GM23338 (cell line): ENCODE results near the gene OBSL1. TPM values are rescaled to one million over a fixed set of nuclear protein-coding genes. Genes with fewer than 3 reads are reported as not detected.

Experiments
- ATAC-seq: fragments of 200-7000 bp; cut with Tn5 transposase; 3 replicates; pipeline ENCODE4 v1.9.1; 2020
- DNase-seq: peaks from one replicate; pipeline ENCODE4 v3.0.0-alpha.2; 2015; ENCODE audit warnings: low spot score
- H2AFZ ChIP-seq: fragments of 200-600 bp; sonication (generic); 2 replicates; pipeline ENCODE4 v1.8.0; 2016; ENCODE audit warnings: antibody characterized with exemption, mild to moderate bottlenecking, moderate library complexity
- H3F3A ChIP-seq: fragments of 200-600 bp; sonication (generic); replicated peaks from 2 replicates; pipeline ENCODE4 v1.8.0; 2017; ENCODE audit warnings: antibody characterized with exemption, mixed run types, low read depth
- H3K27ac ChIP-seq: fragments of 200-600 bp; sonication (generic); 2 replicates; pipeline ENCODE4 v1.6.1; 2016; ENCODE audit warnings: low read depth
- H3K27me3 ChIP-seq: fragments of 200-600 bp; sonication (generic); 2 replicates; pipeline ENCODE4 v1.8.0; 2016; ENCODE audit warnings: mild to moderate bottlenecking, mixed run types, moderate library complexity; ENCODE audit not compliant: insufficient read depth
- H3K36me3 ChIP-seq: fragments of 200-600 bp; sonication (generic); 2 replicates; pipeline ENCODE4 v1.8.0; 2016; ENCODE audit warnings: mild to moderate bottlenecking; ENCODE audit not compliant: insufficient read depth
- H3K4me1 ChIP-seq: fragments of 200-600 bp; sonication (generic); 2 replicates; pipeline ENCODE4 v1.8.0; 2016; ENCODE audit warnings: mild to moderate bottlenecking, moderate library complexity; ENCODE audit not compliant: insufficient read depth
- H3K4me2 ChIP-seq: fragments of 200-600 bp; sonication (generic); 2 replicates; pipeline ENCODE4 v1.7.1; 2017; ENCODE audit warnings: mixed run types
- H3K4me3 ChIP-seq: fragments of 200-600 bp; sonication (generic); 2 replicates; pipeline ENCODE4 v1.6.1; 2016; ENCODE audit warnings: mixed run types
- H3K79me2 ChIP-seq: fragments of 200-600 bp; sonication (generic); replicated peaks from 2 replicates; pipeline ENCODE4 v1.8.0; 2017; ENCODE audit warnings: mild to moderate bottlenecking; ENCODE audit not compliant: insufficient read depth
- H3K9me2 ChIP-seq: fragments of 200-600 bp; sonication (generic); 2 replicates; pipeline ENCODE4 v1.8.0; 2017; ENCODE audit not compliant: insufficient read depth
- H4K20me1 ChIP-seq: fragments of 200-600 bp; sonication (generic); replicated peaks from 2 replicates; pipeline ENCODE4 v1.8.0; 2017; ENCODE audit warnings: mild to moderate bottlenecking; ENCODE audit not compliant: insufficient read depth
- H3K27ac Mint-ChIP-seq: 2 replicates; pipeline ENCODE4 v1.8.0; 2020; ENCODE audit warnings: inconsistent platforms, mild to moderate bottlenecking, moderate library complexity, mixed read lengths
- H3K27me3 Mint-ChIP-seq: 3 replicates; pipeline ENCODE4 v1.8.0; 2022; ENCODE audit warnings: low read depth, mild to moderate bottlenecking, moderate library complexity, mixed read lengths, inconsistent platforms; ENCODE audit not compliant: insufficient read depth, poor library complexity
- H3K36me3 Mint-ChIP-seq: 3 replicates; pipeline ENCODE4 v1.8.0; 2021; ENCODE audit warnings: low read depth, mild to moderate bottlenecking, inconsistent platforms, moderate library complexity, mixed read lengths
- H3K4me1 Mint-ChIP-seq: 3 replicates; pipeline ENCODE4 v1.8.0; 2020; ENCODE audit warnings: mild to moderate bottlenecking, inconsistent platforms, mixed read lengths
- H3K4me3 Mint-ChIP-seq: 3 replicates; pipeline ENCODE4 v1.8.0; 2021; ENCODE audit warnings: moderate library complexity, mild to moderate bottlenecking, inconsistent platforms, mixed read lengths
- H3K9me3 Mint-ChIP-seq: 3 replicates; pipeline ENCODE4 v1.8.0; 2020; ENCODE audit warnings: moderate library complexity, mild to moderate bottlenecking, inconsistent platforms, mixed read lengths
- CREB1 ChIP-seq: fragments of 250-450 bp; sonication (Bioruptor Pico); IDR thresholded peaks from 2 replicates; pipeline ENCODE4 v1.5.0; 2020; ENCODE audit warnings: low read depth, mild to moderate bottlenecking, moderate library complexity
- EZH2 ChIP-seq: fragments of 200-600 bp; sonication (generic); IDR thresholded peaks from one replicate; pipeline ENCODE4 v1.8.0; 2017; ENCODE audit warnings: antibody characterized with exemption, mild to moderate bottlenecking, low read depth; ENCODE audit not compliant: unreplicated experiment
- EZH2phosphoT487 ChIP-seq: fragments of 200-600 bp; sonication (generic); IDR thresholded peaks from one replicate; pipeline ENCODE4 v1.8.1; 2018; ENCODE audit warnings: antibody characterized with exemption; ENCODE audit not compliant: unreplicated experiment
- JUNB ChIP-seq: IDR thresholded peaks from one replicate; pipeline ENCODE4 v1.6.1; 2016; ENCODE audit warnings: antibody characterized with exemption; ENCODE audit not compliant: unreplicated experiment
- NANOG ChIP-seq: IDR thresholded peaks from 2 replicates; pipeline ENCODE4 v1.6.1; 2016; ENCODE audit warnings: antibody characterized with exemption, borderline replicate concordance
- REST ChIP-seq: IDR thresholded peaks from one replicate; pipeline ENCODE4 v1.6.1; 2018; ENCODE audit warnings: antibody characterized with exemption; ENCODE audit not compliant: unreplicated experiment
- STAT1 ChIP-seq: IDR thresholded peaks from one replicate; pipeline ENCODE4 v1.6.1; 2016; ENCODE audit warnings: antibody characterized with exemption; ENCODE audit not compliant: unreplicated experiment
- ZNF114 ChIP-seq: fragments of 250-450 bp; sonication (Bioruptor Pico); IDR thresholded peaks from 2 replicates; pipeline ENCODE4 v1.5.0; 2020; ENCODE audit warnings: mild to moderate bottlenecking, moderate library complexity
- ZNF462 ChIP-seq: fragments of 250-450 bp; sonication (Bioruptor Pico); IDR thresholded peaks from 2 replicates; pipeline ENCODE4 v1.5.0; 2020; ENCODE audit warnings: mild to moderate bottlenecking, moderate library complexity
- polyA plus RNA-seq: library from polyadenylated mRNA; unstranded; fragments of >200 nt; fragmentation: Nextera tagmentation; extraction: Ambion mirVana; gene quantifications from 2 replicates; pipeline ENCODE4 v1.2.1, GENCODE V29; 2016
- total RNA-seq: library from RNA; depleted of rRNA; stranded (reverse); fragments of >200 nt; shearing (Covaris generic); gene quantifications from 2 replicates; pipeline ENCODE4 v1.2.3, GENCODE V29; 2014
- TF ChIP-seq, protein P1 (sequence below), 2 experiments: fragments of 200-600 bp in 1 of 2; sonication (generic) in 1 of 2; conservative IDR thresholded peaks; 2 replicates each; pipeline versions ENCODE4 v1.5.1 to v1.6.1; 2016 to 2017; ENCODE audit warnings: antibody characterized with exemption in 2 of 2, low read depth in 2 of 2, mild to moderate bottlenecking in 2 of 2, moderate library complexity in 1 of 2

Gene OBSL1
- total and polyA plus RNA-seq, 2 experiments from 2014 or later: 94.9 to 207 TPM

DNA sequence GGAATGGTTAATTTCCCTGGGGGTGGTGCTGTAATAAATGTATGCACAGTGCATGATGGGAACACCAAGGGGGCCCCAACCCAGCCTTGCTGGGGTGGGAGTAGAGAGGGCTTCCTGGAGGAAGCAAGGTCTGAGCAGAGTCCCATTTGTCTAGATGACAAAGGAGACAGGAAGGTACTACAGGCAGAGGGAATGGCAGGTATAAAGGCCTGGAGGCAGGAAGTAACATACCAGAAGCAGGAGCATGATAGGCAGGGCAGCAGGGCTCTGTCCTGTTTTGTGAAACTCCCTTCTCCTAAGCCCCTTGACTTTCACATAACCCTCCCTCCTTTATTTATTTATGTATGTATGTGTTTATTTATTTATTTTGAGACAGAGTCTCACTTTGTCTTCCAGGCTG lies 68.7 kb downstream of the OBSL1 start:
- H3K4me3 ChIP-seq: no peak overlapping the region
- H3K27ac ChIP-seq: no peak overlapping the region
- Mint-ChIP-seq H3K36me3 (peaks cover 10% of the 10 kb centered on the region), H3K9me3 (no peaks in the 10 kb centered on the region), H3K4me3 (no peak overlapping the region; the same call in 2 of the 3 replicates), H3K27ac (peak overlapping the region; percentile 25; the same call in 1 of the 2 replicates), H3K27me3 (peaks cover 16% of the 10 kb centered on the region), H3K4me1 (peaks cover 67% of the 10 kb centered on the region)
- no peak for DNase-seq
- H3K4me2 ChIP-seq: no peak overlapping the region
- no peaks in the 10 kb centered on the region for H3K79me2 ChIP-seq
- TF ChIP-seq, protein P1, sequence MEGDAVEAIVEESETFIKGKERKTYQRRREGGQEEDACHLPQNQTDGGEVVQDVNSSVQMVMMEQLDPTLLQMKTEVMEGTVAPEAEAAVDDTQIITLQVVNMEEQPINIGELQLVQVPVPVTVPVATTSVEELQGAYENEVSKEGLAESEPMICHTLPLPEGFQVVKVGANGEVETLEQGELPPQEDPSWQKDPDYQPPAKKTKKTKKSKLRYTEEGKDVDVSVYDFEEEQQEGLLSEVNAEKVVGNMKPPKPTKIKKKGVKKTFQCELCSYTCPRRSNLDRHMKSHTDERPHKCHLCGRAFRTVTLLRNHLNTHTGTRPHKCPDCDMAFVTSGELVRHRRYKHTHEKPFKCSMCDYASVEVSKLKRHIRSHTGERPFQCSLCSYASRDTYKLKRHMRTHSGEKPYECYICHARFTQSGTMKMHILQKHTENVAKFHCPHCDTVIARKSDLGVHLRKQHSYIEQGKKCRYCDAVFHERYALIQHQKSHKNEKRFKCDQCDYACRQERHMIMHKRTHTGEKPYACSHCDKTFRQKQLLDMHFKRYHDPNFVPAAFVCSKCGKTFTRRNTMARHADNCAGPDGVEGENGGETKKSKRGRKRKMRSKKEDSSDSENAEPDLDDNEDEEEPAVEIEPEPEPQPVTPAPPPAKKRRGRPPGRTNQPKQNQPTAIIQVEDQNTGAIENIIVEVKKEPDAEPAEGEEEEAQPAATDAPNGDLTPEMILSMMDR (conservative IDR thresholded peaks at IDR 0.05; ENCODE audit: low read depth in 2 of 2): no peak
- TF ChIP-seq NANOG: no peak
- TF ChIP-seq JUNB: no peak
- no peak for TF ChIP-seq REST
- TF ChIP-seq EZH2: no peak
- no peak for TF ChIP-seq CREB1
- no peak for TF ChIP-seq ZNF114 (CRISPR knock-in tag)
- no peak for TF ChIP-seq STAT1
- no peak for TF ChIP-seq EZH2phosphoT487
- peaks cover 45% of the 10 kb centered on the region for H3K4me1 ChIP-seq
- H3K27me3 ChIP-seq: peaks cover 4% of the 10 kb centered on the region
- peaks cover 19% of the 10 kb centered on the region for H3F3A ChIP-seq
- no peaks in the 10 kb centered on the region for H4K20me1 ChIP-seq
- H3K36me3 ChIP-seq: no peaks in the 10 kb centered on the region
- no peak for ATAC-seq
- H3K9me2 ChIP-seq: no peaks in the 10 kb centered on the region
- H2AFZ ChIP-seq: no peak overlapping the region

DNA sequence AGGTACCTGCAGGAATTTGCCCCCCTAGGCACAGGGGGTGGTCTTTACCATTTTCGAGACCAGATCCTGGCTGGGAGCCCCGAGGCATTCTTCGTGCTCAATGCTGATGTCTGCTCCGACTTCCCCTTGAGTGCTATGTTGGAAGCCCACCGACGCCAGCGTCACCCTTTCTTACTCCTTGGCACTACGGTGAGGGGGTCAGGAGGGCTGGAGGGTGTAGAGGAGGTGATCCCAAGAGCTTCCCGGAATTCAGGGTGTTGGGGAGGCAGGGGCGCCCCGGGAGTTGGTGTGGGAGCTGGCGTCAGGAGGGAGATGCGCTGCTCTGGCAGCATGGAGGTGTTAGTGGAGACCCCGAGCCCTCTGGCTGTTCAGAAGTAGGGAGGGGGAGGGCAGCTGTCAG lies 69.5 kb downstream of the OBSL1 start:
- Histone ChIP-seq H2AFZ (no peak overlapping the region), H3K4me2 (no peak overlapping the region; the same call in 1 of the 2 replicates), H3K4me1 (peaks cover 45% of the 10 kb centered on the region), H3F3A (peaks cover 21% of the 10 kb centered on the region), H3K36me3 (no peaks in the 10 kb centered on the region), H3K79me2 (no peaks in the 10 kb centered on the region), H3K27me3 (peaks cover 11% of the 10 kb centered on the region), H3K27ac (no peak overlapping the region), H4K20me1 (no peaks in the 10 kb centered on the region), H3K9me2 (no peaks in the 10 kb centered on the region), H3K4me3 (no peak overlapping the region)
- no peaks in the 10 kb centered on the region for H3K9me3 Mint-ChIP-seq
- no peak for ATAC-seq
- no peak for DNase-seq
- H3K4me1 Mint-ChIP-seq: peaks cover 62% of the 10 kb centered on the region
- no peak overlapping the region; the same call in 2 of the 3 replicates for H3K4me3 Mint-ChIP-seq
- H3K36me3 Mint-ChIP-seq: peaks cover 10% of the 10 kb centered on the region
- peak overlapping the region; percentile 27; the same call in 1 of the 2 replicates for H3K27ac Mint-ChIP-seq
- peaks cover 23% of the 10 kb centered on the region for H3K27me3 Mint-ChIP-seq
- TF ChIP-seq EZH2: no peak
- TF ChIP-seq ZNF462 (CRISPR knock-in tag): no peak
